RPMI8226 (cell line): ENCODE data around the gene VWA5A.

Experiments used
- DNase-seq: peaks from one replicate; pipeline ENCODE4 v3.0.0-alpha.2; 2015

VWA5A gene

GRCh38 chr11:124172101-124172500 lies 56.9 kb downstream of the VWA5A start:
- no peak for DNase-seq

- no peak for DNase-seq
Observed at GRCh38 chr11:124172599-124172998, 57.3 kb downstream of the VWA5A start.

GRCh38 chr11:124174001-124174583 lies 58.8 kb downstream of the VWA5A start:
- DNase-seq = peak; percentile 20

DNA sequence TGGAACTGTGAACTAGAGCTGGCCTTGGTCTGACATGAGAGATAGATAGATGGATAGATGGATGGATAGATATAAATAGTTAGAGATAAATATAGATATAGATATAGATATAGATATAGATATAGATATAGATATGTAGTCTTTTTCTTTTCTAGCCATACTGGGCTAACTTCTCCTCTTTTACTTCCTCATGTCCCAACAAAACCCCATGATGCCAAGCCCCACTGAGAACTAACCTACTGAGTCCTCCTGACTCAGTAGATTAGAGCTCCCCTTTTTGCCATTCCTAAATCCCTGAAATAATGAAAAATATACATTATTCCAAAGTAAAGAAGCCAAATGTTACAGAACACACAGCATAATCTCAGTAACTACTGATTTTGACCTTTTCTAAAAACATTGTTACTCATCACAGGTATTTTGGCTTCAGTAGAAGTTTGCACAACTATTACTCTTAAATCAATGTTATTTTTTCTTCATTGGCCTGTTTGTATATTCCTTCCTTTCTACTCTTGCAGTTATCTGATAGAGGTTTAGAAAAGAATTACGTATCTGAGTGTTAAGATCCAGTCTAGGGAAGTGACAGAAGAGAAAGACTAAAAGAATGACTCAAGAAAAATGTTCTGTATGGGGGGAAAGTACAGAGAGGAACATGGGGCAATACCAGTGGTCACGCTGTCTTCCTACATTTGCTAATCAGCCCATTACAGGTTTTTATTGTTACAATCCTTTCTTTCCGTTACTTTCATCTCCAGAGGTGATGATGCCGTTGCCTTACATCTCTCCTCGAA lies 61.9 kb downstream of the VWA5A start:
- no peak for DNase-seq

DNA sequence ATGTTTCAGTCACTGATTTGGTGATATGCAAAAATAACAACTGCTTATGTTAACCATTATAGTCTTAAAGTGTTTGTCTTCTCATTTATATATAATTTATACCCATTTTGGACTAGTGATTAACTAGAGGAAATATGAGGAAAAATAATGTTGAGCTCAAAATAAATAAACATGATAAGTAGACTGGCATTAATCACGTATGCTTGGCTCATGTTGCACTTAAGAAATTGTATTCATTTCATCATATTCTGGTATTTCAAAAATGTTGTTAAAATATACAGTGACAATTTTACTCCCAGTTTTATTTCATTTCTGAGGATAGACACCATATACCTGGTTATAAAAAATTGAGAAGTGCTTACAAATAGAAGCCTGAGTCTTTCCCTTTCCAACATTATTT lies 64.1 kb downstream of the VWA5A start:
- no peak for DNase-seq

DNA sequence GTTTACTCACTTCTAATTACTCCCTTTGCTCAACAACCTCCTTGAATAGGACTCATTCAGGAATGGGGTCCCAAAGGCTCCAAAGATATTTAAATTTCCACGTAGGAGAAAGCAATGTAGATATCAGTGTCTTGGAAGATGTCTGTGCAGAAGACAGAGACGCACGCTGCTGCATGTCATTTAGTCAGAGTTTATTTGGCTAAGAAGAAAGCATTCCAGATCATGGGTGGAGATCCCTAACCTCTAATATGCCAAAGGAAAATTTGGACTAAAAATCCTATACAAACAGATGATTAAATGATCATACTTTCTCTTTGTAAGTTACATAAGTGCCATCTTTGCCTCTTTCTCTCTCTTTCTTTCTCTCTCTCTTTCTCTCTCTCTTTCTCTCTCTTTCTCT lies 67.8 kb downstream of the VWA5A start, which contains the start of gene OR10D3:
Gene OR10D3 (plus strand): TSS at position 278 of the 400 bp plus-strand sequence. CDS start 1,925 bp downstream, outside the sequence.
- no peak for DNase-seq

- DNase-seq = no peak
Observed at GRCh38 chr11:124190298-124191139, 75.3 kb downstream of the VWA5A start.

DNA sequence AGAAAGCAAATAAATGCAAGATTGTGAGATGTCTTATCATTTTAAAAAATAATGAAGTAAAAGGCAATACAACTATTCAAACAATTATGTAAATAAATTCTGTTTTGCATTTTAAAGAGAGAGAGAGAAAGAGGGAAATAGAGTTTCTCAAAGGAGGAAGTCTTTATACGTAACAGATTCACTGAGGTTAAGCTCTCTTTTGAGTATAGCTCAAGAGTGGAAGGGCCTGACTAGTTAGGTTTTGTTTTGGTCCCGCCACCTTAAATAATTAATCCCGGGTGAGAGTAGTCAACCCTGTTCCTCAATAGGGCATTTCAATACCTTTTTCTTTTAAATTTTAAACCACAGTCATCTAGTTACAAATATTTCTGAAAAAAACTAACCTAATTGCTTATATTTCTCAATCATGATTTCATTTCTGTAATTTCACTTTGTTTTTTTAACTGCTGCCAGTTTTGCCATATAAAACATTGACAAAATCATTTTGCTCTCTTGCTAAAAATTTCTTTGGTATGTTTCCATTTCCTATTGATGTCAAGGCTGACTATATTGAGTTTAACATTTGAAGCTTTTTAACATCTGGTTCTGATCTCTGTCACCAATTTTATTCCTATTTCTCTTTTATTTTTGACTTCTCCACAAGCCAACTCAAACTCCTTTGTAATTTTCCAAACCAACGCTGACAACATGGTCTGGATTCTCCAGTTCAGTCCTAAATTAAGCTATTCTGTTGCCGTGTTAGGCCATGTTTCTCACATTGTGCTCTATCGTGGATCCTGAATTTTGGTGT lies 78.2 kb downstream of the VWA5A start:
- DNase-seq = no peak

DNA sequence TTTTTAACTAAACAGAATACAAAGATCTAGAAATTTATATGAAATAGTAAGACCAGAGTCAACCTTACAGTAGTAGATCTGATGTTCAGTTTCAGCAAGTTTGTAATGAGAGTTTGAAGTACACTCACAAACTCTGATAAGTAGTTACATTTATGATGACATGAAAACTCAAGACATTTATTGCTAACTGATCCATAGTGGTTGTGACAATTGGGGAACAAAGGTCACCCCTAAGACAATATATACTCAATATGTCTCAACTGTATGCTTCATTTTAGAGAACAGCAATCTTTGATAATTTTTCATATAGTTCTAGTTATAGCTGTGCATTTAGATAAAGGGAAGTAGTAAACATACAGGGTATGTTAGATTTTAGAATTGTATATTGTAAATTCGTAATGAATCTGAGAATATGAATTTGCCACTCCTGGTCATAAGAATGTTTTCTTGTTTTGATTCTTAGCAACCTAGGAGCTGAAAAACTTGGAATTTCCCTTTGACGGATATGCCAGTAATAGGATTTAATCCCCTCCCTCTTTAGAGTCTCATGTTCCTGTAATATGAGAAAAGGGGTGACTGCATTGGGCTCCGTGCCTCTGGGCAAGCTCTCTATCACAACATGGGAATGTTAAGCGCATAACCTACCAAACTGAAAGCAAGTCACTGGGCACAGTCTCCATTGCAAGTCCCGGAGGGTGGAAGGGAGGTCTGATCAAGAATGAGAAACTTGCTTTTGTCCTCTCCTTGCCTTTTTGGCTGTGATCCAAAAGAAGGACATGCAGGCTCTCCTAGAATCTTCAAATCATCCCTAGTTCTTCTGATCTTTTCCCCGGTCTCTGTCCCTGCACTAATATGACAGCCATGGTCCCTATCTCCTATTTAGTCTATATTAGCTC lies 79.3 kb downstream of the VWA5A start:
- DNase-seq = no peak

DNA sequence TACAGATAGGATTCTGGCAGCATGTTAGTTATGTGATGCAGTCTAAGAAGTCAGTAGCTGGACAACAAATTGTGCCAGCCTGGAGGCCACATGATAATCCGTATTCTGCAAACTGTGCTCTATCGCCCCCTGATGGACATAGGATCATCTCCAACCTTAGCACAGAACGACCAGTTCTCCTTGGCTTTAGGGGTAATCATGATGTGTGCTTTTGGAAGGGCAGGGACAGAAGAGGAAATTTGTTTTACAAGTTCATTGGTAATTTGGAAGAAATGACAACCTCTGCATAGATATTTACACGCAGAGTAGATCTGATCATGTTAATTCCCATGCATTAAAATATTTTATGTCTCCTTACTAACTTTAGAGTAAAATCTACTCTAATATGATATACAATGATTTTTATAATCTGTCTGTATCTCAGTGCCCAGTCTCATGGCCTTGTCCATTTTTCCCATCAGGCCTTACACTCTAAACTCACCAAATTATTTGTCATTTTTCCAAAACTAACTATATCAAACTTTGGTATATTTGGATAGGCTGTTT lies 80.0 kb downstream of the VWA5A start:
- DNase-seq = peak; percentile 53
